A673 (cell line): ENCODE results near the gene TEX14. TPM values are rescaled to one million over a fixed set of nuclear protein-coding genes. Genes with fewer than 3 reads are reported as not detected.

ENCODE experiments used
- BruUV-seq: library from RNA; stranded (reverse); fragments of 400-500 nt; replicated peaks from 2 replicates; lab custom pipeline; 2021; lab: Mats Ljungman, UMichigan
- CTCF ChIA-PET: fragments of 300-600 bp; sonication (Branson Sonifier 250); formaldehyde crosslinking; loops from one replicate; lab custom pipeline; 2022; ENCODE audit warnings: antibody characterized with exemption; lab: Charles Lee
- POLR2A ChIA-PET: fragments of 300-600 bp; sonication (Branson Sonifier 250); formaldehyde crosslinking; loops from one replicate; lab custom pipeline; 2022; ENCODE audit warnings: antibody characterized with exemption; ENCODE audit not compliant: low non-redundant PET; lab: Charles Lee
- DNase-seq: peaks from one replicate; pipeline ENCODE4 v3.0.0-alpha.2; 2015; ENCODE audit warnings: low spot score
- H3K27ac ChIP-seq: fragments of 200-600 bp; sonication (generic); 2 replicates; pipeline ENCODE4 v1.5.1; 2016; ENCODE audit warnings: mixed run types, low read depth, mild to moderate bottlenecking, mixed read lengths, antibody characterized with exemption, low read length; ENCODE audit not compliant: poor library complexity, severe bottlenecking
- H3K27me3 ChIP-seq: fragments of 200-600 bp; sonication (generic); replicated peaks from 2 replicates; pipeline ENCODE4 v1.6.1; 2017; ENCODE audit warnings: mixed run types, low read depth, mild to moderate bottlenecking, mixed read lengths, antibody characterized with exemption, low read length; ENCODE audit not compliant: insufficient read depth, poor library complexity
- H3K36me3 ChIP-seq: fragments of 200-600 bp; sonication (generic); 2 replicates; pipeline ENCODE4 v1.6.1; 2016; ENCODE audit warnings: mixed run types, mild to moderate bottlenecking, mixed read lengths, antibody characterized with exemption, low read length; ENCODE audit not compliant: insufficient read depth, poor library complexity, severe bottlenecking
- H3K4me1 ChIP-seq: fragments of 200-600 bp; sonication (generic); 2 replicates; pipeline ENCODE4 v1.6.1; 2017; ENCODE audit warnings: mixed run types, mild to moderate bottlenecking, mixed read lengths, antibody characterized with exemption, low read length; ENCODE audit not compliant: insufficient read depth, poor library complexity, severe bottlenecking
- H3K4me3 ChIP-seq: fragments of 200-600 bp; sonication (generic); 2 replicates; pipeline ENCODE4 v1.5.1; 2016; ENCODE audit warnings: low read depth, mixed run types, mild to moderate bottlenecking, mixed read lengths, low read length; ENCODE audit not compliant: poor library complexity, severe bottlenecking
- H3K9me3 ChIP-seq: fragments of 200-600 bp; sonication (generic); 2 replicates; pipeline ENCODE4 v1.6.1; 2016; ENCODE audit warnings: mixed run types, low read depth, mild to moderate bottlenecking, mixed read lengths, antibody characterized with exemption, low read length; ENCODE audit not compliant: poor library complexity, severe bottlenecking
- EZH2 ChIP-seq: fragments of 200-600 bp; sonication (generic); IDR thresholded peaks from 2 replicates; pipeline ENCODE4 v1.6.1; 2017; ENCODE audit warnings: borderline replicate concordance, low read depth, mild to moderate bottlenecking, mixed read lengths, antibody characterized with exemption, low read length; ENCODE audit not compliant: poor library complexity, severe bottlenecking
- intact Hi-C: fragments of 100-400 bp; cut with micrococcal nuclease; formaldehyde crosslinking; loops from one replicate; pipeline ENCODE4 v1.10.0; 2022; ENCODE audit not compliant: unreplicated experiment
- total RNA-seq: library from RNA; stranded (reverse); gene quantifications from 2 replicates; pipeline ENCODE4 v1.2.3, GENCODE V29; 2021
- TF ChIP-seq, protein P1 (sequence below): fragments of 300-800, 200-600 bp; sonication (generic); conservative IDR thresholded peaks from 2 replicates; pipeline ENCODE4 v1.5.1; 2017; ENCODE audit warnings: low read depth, mild to moderate bottlenecking, antibody characterized with exemption, low read length, moderate library complexity, mixed read lengths

TEX14 gene
- total RNA-seq, 1 experiment from 2014 or later, result 0.26 TPM

DNA sequence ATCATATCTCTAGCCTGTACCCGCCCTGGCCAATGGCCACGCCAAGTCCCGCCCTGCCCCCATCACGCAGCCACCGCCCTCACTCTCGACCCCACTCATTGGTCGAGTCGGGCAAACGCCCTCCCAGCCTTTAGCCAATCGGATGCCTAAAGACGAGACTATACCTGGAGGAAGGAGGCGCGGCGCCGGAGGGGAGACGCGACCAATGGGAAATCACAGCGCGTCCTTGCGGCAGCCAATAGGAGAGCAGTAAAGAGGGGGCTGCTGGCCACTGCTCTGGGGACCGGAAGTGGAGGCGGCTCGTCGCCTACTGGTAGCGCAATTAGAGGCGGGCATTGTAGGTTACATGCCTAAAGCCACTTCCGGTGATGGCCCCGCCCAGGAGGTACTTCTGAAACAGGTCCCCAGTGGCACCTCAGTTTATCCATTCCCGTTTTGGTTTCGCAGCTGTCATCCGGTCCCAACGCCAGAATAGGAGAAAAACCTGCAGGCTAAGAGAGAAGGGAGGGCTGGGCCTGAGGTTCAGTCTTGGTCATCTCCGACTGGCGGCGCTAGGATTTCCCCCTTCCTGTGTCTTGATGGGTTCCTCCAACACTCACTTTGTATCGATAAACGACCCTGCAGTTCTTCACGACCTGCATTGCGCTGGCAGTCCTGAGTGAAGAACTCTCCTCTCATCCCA lies 173.8 kb downstream of the TEX14 start:
- H3K36me3 ChIP-seq, result no peaks in the 10 kb centered on the region
- no peaks in the 10 kb centered on the region for H3K9me3 ChIP-seq
- TF ChIP-seq EZH2, result no peak
- TF ChIP-seq, protein P1, sequence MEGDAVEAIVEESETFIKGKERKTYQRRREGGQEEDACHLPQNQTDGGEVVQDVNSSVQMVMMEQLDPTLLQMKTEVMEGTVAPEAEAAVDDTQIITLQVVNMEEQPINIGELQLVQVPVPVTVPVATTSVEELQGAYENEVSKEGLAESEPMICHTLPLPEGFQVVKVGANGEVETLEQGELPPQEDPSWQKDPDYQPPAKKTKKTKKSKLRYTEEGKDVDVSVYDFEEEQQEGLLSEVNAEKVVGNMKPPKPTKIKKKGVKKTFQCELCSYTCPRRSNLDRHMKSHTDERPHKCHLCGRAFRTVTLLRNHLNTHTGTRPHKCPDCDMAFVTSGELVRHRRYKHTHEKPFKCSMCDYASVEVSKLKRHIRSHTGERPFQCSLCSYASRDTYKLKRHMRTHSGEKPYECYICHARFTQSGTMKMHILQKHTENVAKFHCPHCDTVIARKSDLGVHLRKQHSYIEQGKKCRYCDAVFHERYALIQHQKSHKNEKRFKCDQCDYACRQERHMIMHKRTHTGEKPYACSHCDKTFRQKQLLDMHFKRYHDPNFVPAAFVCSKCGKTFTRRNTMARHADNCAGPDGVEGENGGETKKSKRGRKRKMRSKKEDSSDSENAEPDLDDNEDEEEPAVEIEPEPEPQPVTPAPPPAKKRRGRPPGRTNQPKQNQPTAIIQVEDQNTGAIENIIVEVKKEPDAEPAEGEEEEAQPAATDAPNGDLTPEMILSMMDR, result no peak
- ChIA-PET CTCF (interaction anchor here (0.8 to 1.5 kb wide), 3 partner anchors 114 to 487 kb away, joined by 4 read pairs; no protein-coding TSS in a partner anchor), POLR2A (interaction anchor here (0.6 kb wide), 1 partner anchor 264 kb away, joined by 6 read pairs; no protein-coding TSS in a partner anchor)
- intact Hi-C loops, result loop anchor here (2.0 to 10.0 kb wide), 4 partner anchors 115 to 637 kb away; partner anchors contain the start of genes PRR11, RAD51C, SKA2 and TEX14
- peak overlapping the region; percentile 91 for H3K27ac ChIP-seq
- no TSS peak for BruUV-seq
- peak overlapping the region; percentile 78 for H3K4me3 ChIP-seq
- peaks cover 20% of the 10 kb centered on the region for H3K4me1 ChIP-seq
- peak; percentile 100 for DNase-seq
- H3K27me3 ChIP-seq, result no peaks in the 10 kb centered on the region

DNA sequence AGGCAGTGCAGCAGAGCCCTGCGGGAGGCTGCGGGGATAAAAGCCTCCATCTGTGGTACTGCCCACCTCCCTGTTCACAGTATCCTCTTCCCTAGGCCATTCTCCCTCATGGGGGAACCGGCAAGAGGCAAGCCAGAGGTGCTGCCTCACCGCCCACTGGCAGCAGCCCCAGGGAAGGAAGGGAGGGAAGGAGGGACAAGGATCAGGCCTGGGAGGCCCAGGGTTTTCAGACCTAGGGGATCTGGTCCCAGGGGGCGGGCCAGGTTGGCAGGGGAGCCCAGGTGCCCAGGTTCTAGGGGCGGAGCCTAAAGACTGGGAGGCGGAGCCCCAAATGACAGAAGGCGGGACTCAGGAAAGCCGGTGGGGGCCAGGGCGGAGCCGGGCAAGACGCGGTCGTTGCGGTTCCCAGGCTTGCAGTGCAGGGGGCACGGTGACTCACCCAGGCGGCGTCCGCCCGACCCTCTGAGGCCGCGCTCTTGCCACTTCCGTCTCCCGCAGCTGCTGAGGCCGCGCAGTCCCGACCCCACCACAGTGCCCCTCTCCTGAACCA lies 174.4 kb downstream of the TEX14 start:
- ChIA-PET POLR2A (interaction anchor here (0.6 kb wide), 2 partner anchors 264 to 462 kb away, joined by 5 to 6 read pairs; no protein-coding TSS in a partner anchor), CTCF (no interaction called here)
- Histone ChIP-seq H3K4me1 (peaks cover 20% of the 10 kb centered on the region), H3K4me3 (peak overlapping the region; percentile 78), H3K9me3 (no peaks in the 10 kb centered on the region), H3K27me3 (no peaks in the 10 kb centered on the region), H3K36me3 (peaks cover 4% of the 10 kb centered on the region), H3K27ac (peak overlapping the region; percentile 91)
- intact Hi-C loops, result loop anchor here (10.0 kb wide), 2 partner anchors 177 to 637 kb away; partner anchors contain the start of genes PRR11, RAD51C, SKA2 and TEX14
- DNase-seq, result no peak
- BruUV-seq, result no TSS peak
- TF ChIP-seq EZH2, result no peak
- TF ChIP-seq, protein P1, result no peak

DNA sequence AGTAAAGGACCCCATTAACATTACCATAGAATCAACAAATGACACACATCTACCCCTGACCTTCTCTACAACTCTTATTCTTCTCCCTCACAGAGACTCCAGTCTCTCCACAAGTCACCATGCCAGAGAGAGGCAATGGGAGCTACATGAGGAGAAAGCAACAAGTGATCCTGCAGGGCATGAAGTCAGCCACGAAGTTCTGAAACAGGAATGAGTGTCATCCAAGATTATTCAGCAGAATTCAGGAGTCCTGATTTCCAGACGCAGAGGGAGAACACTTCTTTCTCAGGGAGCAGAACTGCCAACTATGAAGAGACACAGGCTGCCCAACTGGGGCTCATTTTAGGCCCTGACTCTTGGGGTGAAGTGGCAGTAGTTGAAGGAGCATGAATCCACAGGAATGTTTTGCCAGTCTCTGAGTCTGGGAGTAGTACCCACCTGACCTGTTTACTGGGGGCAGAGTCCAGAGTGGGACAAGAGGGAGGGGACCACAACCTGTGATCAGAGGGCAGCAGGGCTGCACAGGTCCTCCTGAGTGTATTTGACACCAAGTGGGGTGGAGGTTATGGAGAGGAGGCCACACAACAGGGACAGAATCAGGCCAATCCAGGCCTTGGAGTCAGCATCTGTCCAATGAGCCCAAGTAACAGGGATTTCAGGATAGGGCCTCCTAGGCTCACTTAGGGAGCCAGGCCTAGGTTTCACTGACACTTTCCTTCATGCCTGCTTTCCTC lies 175.0 kb downstream of the TEX14 start:
- peak overlapping the region; percentile 91 for H3K27ac ChIP-seq
- no peak for DNase-seq
- H3K27me3 ChIP-seq, result no peaks in the 10 kb centered on the region
- intact Hi-C loops, result loop anchor here (10.0 kb wide), 2 partner anchors 178 to 638 kb away; partner anchors contain the start of genes PRR11, RAD51C, SKA2 and TEX14
- TF ChIP-seq, protein P1, result no peak
- TF ChIP-seq EZH2, result no peak
- H3K36me3 ChIP-seq, result peaks cover 11% of the 10 kb centered on the region
- CTCF ChIA-PET, result no interaction called here
- peak overlapping the region; percentile 78 for H3K4me3 ChIP-seq
- BruUV-seq, result no TSS peak
- H3K9me3 ChIP-seq, result no peaks in the 10 kb centered on the region
- POLR2A ChIA-PET, result interaction anchor here (0.6 kb wide), 1 partner anchor 462 kb away, joined by 5 read pairs; no protein-coding TSS in a partner anchor
- peaks cover 20% of the 10 kb centered on the region for H3K4me1 ChIP-seq
